Fibroblast of lung (primary cell): ENCODE results near the gene RPAP3.

Experiments
- CTCF ChIP-seq, 2 donors: IDR thresholded peaks in 1 of 2; conservative IDR thresholded peaks in 1 of 2; 1 replicate in 1 of 2; 2 replicates in 1 of 2; pipeline ENCODE4 v1.5.1; 2011 to 2012; ENCODE audit warnings: low read length in 2 of 2, control low read depth in 1 of 2, inconsistent platforms in 1 of 2, low read depth in 1 of 2, mild to moderate bottlenecking in 1 of 2
- EZH2 ChIP-seq: IDR thresholded peaks from 2 replicates; pipeline ENCODE4 v1.5.1; 2012; ENCODE audit warnings: low read length, control low read depth, mild to moderate bottlenecking; ENCODE audit errors: missing control alignments

GRCh38 chr12:47707905-47708543 lies 2.2 kb upstream of the RPAP3 start:
- TF ChIP-seq CTCF (conservative IDR thresholded peaks at IDR 0.05 in 1 of 2, IDR thresholded peaks at IDR 0.05 in 1 of 2; ENCODE audit: low read depth in 1 of 2, low read length in 2 of 2): no peak
- TF ChIP-seq EZH2: no peak
